T-helper 2 cell treated with Interferon-gamma antibody and Interleukin-4, amounts not matched to agents 100 ng/mL and 5 ng/mL, for 36 hours (primary cell): ENCODE measurements around the gene UQCC3. TPM values are rescaled to one million over a fixed set of nuclear protein-coding genes. Genes with fewer than 3 reads are reported as not detected.
"Not testable (repeated sequence)": the region's sequence is repeated elsewhere in the genome, so short reads cannot be mapped to it uniquely, and the experiment has no call there.

ENCODE experiments used
- intact Hi-C: fragments of 100-400 bp; cut with micrococcal nuclease; formaldehyde crosslinking; loops from one replicate; pipeline ENCODE4 v1.15.1; 2023
- total RNA-seq: library from RNA; stranded (reverse); gene quantifications from 2 replicates; pipeline ENCODE4 v1.2.3, GENCODE V29; 2022

The UQCC3 gene
- total RNA-seq, 1 donor from 2014 or later = 9.2 TPM

GRCh38 chr11:62693624-62694023 lies 22.2 kb downstream of the UQCC3 start:
- intact Hi-C loops = loop anchor here (1.0 to 2.0 kb wide), 3 partner anchors 12 to 313 kb away; no protein-coding TSS in a partner anchor

GRCh38 chr11:62694455-62695167 lies 23.1 kb downstream of the UQCC3 start:
- intact Hi-C loops = loop anchor here (1.0 to 2.0 kb wide), 3 partner anchors 13 to 314 kb away; no protein-coding TSS in a partner anchor

- intact Hi-C loops = no loop called here
Measured at GRCh38 chr11:62702246-62702645, 30.8 kb downstream of the UQCC3 start.

- intact Hi-C loops = not testable (repeated sequence)
Measured at GRCh38 chr11:62703921-62704320, 32.4 kb downstream of the UQCC3 start.

- intact Hi-C loops = loop anchor here (5.0 kb wide), 3 partner anchors 33 to 127 kb away; partner anchors contain the start of genes LBHD1, STX5, TEX54 and TUT1
Measured at GRCh38 chr11:62705413-62705812, 33.9 kb downstream of the UQCC3 start.

GRCh38 chr11:62705880-62706849 lies 34.7 kb downstream of the UQCC3 start:
- intact Hi-C loops = loop anchor here (5.0 kb wide), 3 partner anchors 34 to 126 kb away; partner anchors contain the start of genes LBHD1, STX5, TEX54 and TUT1

GRCh38 chr11:62706850-62707247 lies 35.4 kb downstream of the UQCC3 start:
- intact Hi-C loops = loop anchor here (5.0 kb wide), 3 partner anchors 35 to 125 kb away; partner anchors contain the start of genes LBHD1, STX5, TEX54 and TUT1

- intact Hi-C loops = loop anchor here (5.0 kb wide), 3 partner anchors 35 to 125 kb away; partner anchors contain the start of genes LBHD1, STX5, TEX54 and TUT1
Measured at GRCh38 chr11:62707277-62707861, 35.9 kb downstream of the UQCC3 start, which contains the start of the genes BSCL2 and GNG3. TSS of gene BSCL2 (minus strand) at chr11:62707424. CDS start at chr11:62707195, 229 bp downstream. TSS of gene GNG3 (plus strand) at chr11:62707676. CDS start at chr11:62708296, 620 bp downstream.

GRCh38 chr11:62708392-62708791 lies 36.9 kb downstream of the UQCC3 start:
- intact Hi-C loops = loop anchor here (2.0 to 5.0 kb wide), 4 partner anchors 36 to 124 kb away; partner anchors contain the start of genes GANAB, LBHD1, STX5 and TEX54

- intact Hi-C loops = loop anchor here (1.0 to 5.0 kb wide), 8 partner anchors 19 to 173 kb away; partner anchors contain the start of genes GANAB, HNRNPUL2, LBHD1 and STX5
Measured at GRCh38 chr11:62708793-62709192, 37.3 kb downstream of the UQCC3 start.

- intact Hi-C loops = loop anchor here (1.0 to 5.0 kb wide), 8 partner anchors 18 to 172 kb away; partner anchors contain the start of genes GANAB, HNRNPUL2, LBHD1 and STX5
Measured at GRCh38 chr11:62709247-62710000, 38.0 kb downstream of the UQCC3 start.

GRCh38 chr11:62710001-62710345 lies 38.5 kb downstream of the UQCC3 start:
- intact Hi-C loops = no loop called here

- intact Hi-C loops = no loop called here
Measured at GRCh38 chr11:62712276-62712812, 40.9 kb downstream of the UQCC3 start.

- intact Hi-C loops = no loop called here
Measured at GRCh38 chr11:62712861-62713260, 41.4 kb downstream of the UQCC3 start.

GRCh38 chr11:62713343-62713742 lies 41.9 kb downstream of the UQCC3 start:
- intact Hi-C loops = no loop called here

- intact Hi-C loops = no loop called here
Measured at GRCh38 chr11:62715150-62716130, 44.0 kb downstream of the UQCC3 start.

GRCh38 chr11:62716206-62716605 lies 44.7 kb downstream of the UQCC3 start:
- intact Hi-C loops = no loop called here

- intact Hi-C loops = no loop called here
Measured at GRCh38 chr11:62716816-62717215, 45.3 kb downstream of the UQCC3 start.
